ENCODE measurements around the gene CRYBA2. TPM values are rescaled to one million over a fixed set of nuclear protein-coding genes. Genes with fewer than 3 reads are reported as not detected.

Gene CRYBA2
- polyA plus RNA-seq, 10 donors: not detected

- DNase-seq: no peak
These were observed 34.9 kb downstream of the CRYBA2 start for GRCh38 chr2:218958276-218958675.

- no peak for DNase-seq
These were observed 35.6 kb downstream of the CRYBA2 start for GRCh38 chr2:218957671-218958070.

- no peak for DNase-seq
These were observed 37.2 kb downstream of the CRYBA2 start for GRCh38 chr2:218956039-218956438.

- no peak for DNase-seq
These were observed 38.5 kb downstream of the CRYBA2 start for GRCh38 chr2:218954541-218955300.

- DNase-seq: no peak
These were observed 39.8 kb downstream of the CRYBA2 start for GRCh38 chr2:218953366-218953954.

GRCh38 chr2:218952160-218952559, 41.1 kb downstream of the CRYBA2 start:
- no peak for DNase-seq

GRCh38 chr2:218946621-218947020, 46.6 kb downstream of the CRYBA2 start:
- DNase-seq: no peak

GRCh38 chr2:218944759-218945404, 48.3 kb downstream of the CRYBA2 start:
- DNase-seq: no peak

Other genes with a start within 250 kb of the CRYBA2 start
- gene CYP27A1, start 211.3 kb downstream of the CRYBA2 start, polyA plus RNA-seq (ENCODE audit: insufficient read length in 10 of 10): 10 to 100 TPM; 10.8 to 22.9 (median 19.0) TPM
- gene PRKAG3, start 161.6 kb downstream of the CRYBA2 start, polyA plus RNA-seq (ENCODE audit: insufficient read length in 10 of 10): 10 to 100 TPM in 9 of 10 donors, 1 to 10 TPM in 1; 6.1 to 32.1 (median 24.6) TPM
- gene WNT6, start 133.6 kb downstream of the CRYBA2 start, polyA plus RNA-seq (ENCODE audit: insufficient read length in 10 of 10): 1 to 10 TPM in 2 of 10 donors, under 1 TPM in 2, not detected in 6; 0.23 to 5.2 (median 1.5) TPM
- gene WNT10A, start 112.6 kb downstream of the CRYBA2 start, polyA plus RNA-seq (ENCODE audit: insufficient read length in 10 of 10): 1 to 10 TPM in 2 of 10 donors, under 1 TPM in 5, not detected in 3; 0.08 to 4.1 (median 0.27) TPM
- gene CDK5R2, start 33.8 kb downstream of the CRYBA2 start, polyA plus RNA-seq (ENCODE audit: insufficient read length in 10 of 10): under 1 TPM in 2 of 10 donors, not detected in 8; 0.07 to 0.12 TPM
- under 1 TPM in 5 of 10 donors, not detected in 5; 0.07 to 0.48 (median 0.22) TPM for gene FEV, start 8.2 kb downstream of the CRYBA2 start, polyA plus RNA-seq (ENCODE audit: insufficient read length in 10 of 10)
- not detected for gene CFAP65, start 48.1 kb upstream of the CRYBA2 start, polyA plus RNA-seq (ENCODE audit: insufficient read length in 10 of 10)
- gene IHH, start 67.5 kb upstream of the CRYBA2 start, polyA plus RNA-seq (ENCODE audit: insufficient read length in 10 of 10): under 1 TPM in 2 of 10 donors, not detected in 8; 0.13 to 0.16 TPM
- 10 to 100 TPM; 11.6 to 16.2 (median 14.1) TPM for gene NHEJ1, start 167.4 kb upstream of the CRYBA2 start, polyA plus RNA-seq (ENCODE audit: insufficient read length in 10 of 10)
- gene SLC23A3, start 176.6 kb upstream of the CRYBA2 start, polyA plus RNA-seq (ENCODE audit: insufficient read length in 10 of 10): 1 to 10 TPM in 7 of 10 donors, under 1 TPM in 3; 0.57 to 2.3 (median 1.2) TPM
- 10 to 100 TPM; 28.3 to 37.9 (median 34.8) TPM for gene CNPPD1, start 183.5 kb upstream of the CRYBA2 start, polyA plus RNA-seq (ENCODE audit: insufficient read length in 10 of 10)
- 10 to 100 TPM; 38.3 to 56.9 (median 41.7) TPM for gene RETREG2, start 184.9 kb upstream of the CRYBA2 start, polyA plus RNA-seq (ENCODE audit: insufficient read length in 10 of 10)
- gene ZFAND2B, start 213.4 kb upstream of the CRYBA2 start, polyA plus RNA-seq (ENCODE audit: insufficient read length in 10 of 10): 10 to 100 TPM; 16.3 to 29.9 (median 21.9) TPM
- 10 to 100 TPM; 25.4 to 40.4 (median 32.7) TPM for gene ABCB6, start 225.5 kb upstream of the CRYBA2 start, polyA plus RNA-seq (ENCODE audit: insufficient read length in 10 of 10)
- 10 to 100 TPM; 27.9 to 37.3 (median 32.6) TPM for gene ATG9A, start 236.2 kb upstream of the CRYBA2 start, polyA plus RNA-seq (ENCODE audit: insufficient read length in 10 of 10)
- 10 to 100 TPM; 14.8 to 36.9 (median 23.2) TPM for gene ANKZF1, start 236.4 kb upstream of the CRYBA2 start, polyA plus RNA-seq (ENCODE audit: insufficient read length in 10 of 10)

Measured in muscle of back (tissue), 11 donors.